ENCODE results near the gene CALML5. TPM values are rescaled to one million over a fixed set of nuclear protein-coding genes. Genes with fewer than 3 reads are reported as not detected.

Gene CALML5
- total RNA-seq, 1 donor: not detected

DNA sequence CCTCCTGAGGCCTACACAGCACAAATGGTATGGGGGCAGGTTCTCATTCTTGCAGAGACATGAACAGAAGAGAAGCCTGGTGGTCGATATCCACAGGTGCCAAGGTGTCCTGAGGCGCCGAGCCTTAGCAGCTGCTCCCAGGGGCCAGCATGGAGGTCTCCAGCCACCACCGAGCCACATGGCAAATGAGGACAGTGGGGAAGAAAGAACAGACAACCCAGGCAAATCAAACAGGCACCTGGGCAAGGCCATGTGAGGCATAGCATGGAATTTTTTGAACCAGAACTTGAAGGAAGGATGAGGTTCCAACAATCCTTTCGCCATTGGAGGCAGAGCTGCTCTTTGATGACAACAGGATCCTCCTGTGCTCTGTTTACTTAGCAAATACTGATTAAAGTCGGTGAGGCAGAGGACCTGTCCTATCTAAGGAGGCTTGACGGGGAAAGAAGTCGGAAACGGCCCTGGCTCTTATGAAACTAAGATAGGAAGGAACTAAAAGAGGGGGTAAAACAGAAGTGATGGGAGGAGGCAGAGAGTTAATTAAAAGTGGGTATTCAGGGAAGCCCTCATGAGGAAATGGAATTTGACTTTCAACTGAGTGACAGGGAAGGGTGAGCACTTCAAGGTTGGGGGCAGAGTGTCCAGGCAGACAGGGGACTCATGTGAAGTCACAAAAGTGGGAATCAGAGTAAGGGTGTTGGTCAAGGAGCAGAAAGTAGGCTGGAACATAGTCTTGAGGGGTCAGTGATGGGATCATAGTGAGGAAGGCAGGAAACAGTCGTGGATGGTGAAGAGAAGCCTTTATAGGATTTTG is 16.8 kb upstream of the CALML5 start:
- DNase-seq (ENCODE audit: low read depth): no peak
- H3K4me3 ChIP-seq (ENCODE audit: low read depth, low read length): no peak overlapping the region
- no peak for TF ChIP-seq CTCF (IDR thresholded peaks at IDR 0.05; ENCODE audit: insufficient read depth, low read depth, low read length)

DNA sequence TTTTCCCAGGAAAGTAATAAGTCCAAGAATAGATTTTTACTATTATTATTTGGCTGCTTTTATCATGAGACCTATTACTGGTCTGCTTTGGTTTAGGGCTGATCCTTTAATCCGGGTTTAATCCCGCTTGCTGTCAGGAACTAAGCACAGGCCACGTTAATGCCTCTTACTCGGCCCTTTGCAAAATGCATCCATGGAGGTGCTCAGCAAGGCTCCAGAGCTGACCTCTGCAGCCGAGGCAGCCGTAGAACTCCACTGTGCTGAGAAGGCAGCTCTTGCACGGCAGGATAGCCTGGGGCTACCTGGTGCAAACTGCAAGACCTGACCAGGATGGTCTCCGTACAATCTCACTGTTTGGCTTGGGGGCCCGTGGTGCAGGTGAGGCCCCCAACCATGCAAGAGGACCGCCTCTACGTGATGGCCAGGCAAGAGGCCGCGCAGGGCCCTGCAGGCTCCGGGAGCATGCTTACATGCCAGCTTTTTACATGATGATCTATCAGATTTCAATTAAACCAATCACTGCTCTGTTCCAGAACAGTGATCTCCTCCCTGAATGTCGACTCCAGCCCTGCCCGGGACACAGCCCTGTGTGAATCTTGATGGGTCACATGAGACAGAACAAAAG is 15.0 kb upstream of the CALML5 start:
- no peak for TF ChIP-seq CTCF (IDR thresholded peaks at IDR 0.05; ENCODE audit: insufficient read depth, low read depth, low read length)
- H3K4me3 ChIP-seq (ENCODE audit: low read depth, low read length): no peak overlapping the region
- DNase-seq (ENCODE audit: low read depth): peak; percentile 92

DNA sequence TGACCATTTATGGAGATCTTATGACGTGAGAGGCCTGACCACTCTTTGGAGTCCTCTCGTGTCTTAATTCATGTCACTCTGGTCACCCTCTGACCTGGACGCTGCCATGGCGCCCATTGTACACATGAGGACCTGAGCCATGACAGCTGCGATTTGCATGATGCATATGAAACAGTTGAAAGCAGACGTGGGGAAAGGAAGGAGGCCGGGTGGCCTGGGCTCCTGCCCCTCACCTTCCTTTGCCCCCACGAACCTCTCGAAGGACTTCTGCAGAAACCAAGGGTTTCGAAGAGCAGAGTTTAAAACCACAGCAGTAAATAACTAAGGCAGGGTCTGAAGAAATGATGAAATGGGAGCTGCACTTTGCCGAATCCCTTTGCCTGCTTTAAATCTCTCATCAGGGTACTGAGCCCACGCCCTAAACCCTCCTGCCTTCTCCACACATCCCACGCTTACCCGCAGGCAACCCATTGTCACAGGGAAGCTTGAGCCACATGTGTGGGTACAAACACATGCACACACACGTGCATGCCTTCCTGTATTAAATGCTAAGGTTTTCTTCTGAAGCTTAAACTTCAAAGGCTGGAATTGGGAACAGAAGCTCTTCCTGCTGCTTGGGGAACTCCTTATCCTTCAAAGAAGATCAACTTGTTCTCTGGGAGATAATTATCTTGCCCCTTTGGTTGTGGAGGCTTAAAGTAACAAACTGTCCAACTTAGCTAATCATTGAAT is 13.7 kb upstream of the CALML5 start:
- peak; percentile 44 for DNase-seq (ENCODE audit: low read depth)
- no peak overlapping the region for H3K4me3 ChIP-seq (ENCODE audit: low read depth, low read length)
- no peak for TF ChIP-seq CTCF (IDR thresholded peaks at IDR 0.05; ENCODE audit: insufficient read depth, low read depth, low read length)

DNA sequence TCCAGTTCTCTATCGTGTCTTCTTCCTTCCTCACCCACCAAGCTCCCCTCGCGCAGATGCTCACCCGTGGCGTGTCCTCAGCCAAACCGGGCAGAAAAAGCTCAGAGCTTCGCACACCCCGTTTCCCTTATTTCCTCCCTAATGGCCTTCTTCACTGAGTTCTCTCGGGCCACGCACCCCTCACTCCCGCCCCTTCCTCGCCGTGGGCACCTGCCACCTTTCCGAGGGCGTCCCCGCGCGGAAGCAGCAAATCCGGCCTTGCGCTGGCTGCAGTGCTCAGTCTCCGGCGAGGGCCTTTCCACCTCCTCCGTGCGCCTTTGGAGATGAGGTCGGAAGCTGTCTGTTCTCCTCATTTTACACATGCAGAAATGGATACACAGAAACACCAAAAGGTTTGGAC is 13.0 kb upstream of the CALML5 start:
- no peak for TF ChIP-seq CTCF (IDR thresholded peaks at IDR 0.05; ENCODE audit: insufficient read depth, low read depth, low read length)
- no peak for DNase-seq (ENCODE audit: low read depth)
- no peak overlapping the region for H3K4me3 ChIP-seq (ENCODE audit: low read depth, low read length)

DNA sequence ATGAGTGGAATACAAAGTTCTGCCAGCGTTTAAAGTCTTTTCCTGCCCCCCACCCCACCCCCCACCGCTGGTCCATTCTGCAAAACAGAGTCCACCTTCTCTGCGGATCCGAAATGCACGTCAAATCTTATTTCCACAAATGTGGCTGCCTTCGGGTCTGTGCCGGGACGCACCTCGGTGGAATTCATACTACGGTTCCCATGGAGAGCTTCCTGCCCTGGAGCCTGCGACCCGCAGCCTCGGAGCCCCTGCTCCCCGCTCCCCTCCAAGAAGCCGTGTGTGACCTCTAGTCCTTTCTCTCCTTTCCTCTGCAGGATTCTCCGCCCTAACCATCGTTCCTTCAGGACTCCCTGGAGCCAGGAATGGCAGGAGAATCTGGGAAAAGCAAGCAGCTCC is 12.5 kb upstream of the CALML5 start:
- no peak for DNase-seq (ENCODE audit: low read depth)
- no peak overlapping the region for H3K4me3 ChIP-seq (ENCODE audit: low read depth, low read length)
- no peak for TF ChIP-seq CTCF (IDR thresholded peaks at IDR 0.05; ENCODE audit: insufficient read depth, low read depth, low read length)

GRCh38 chr10:5511231-5511884 is 12.0 kb upstream of the CALML5 start:
- no peak overlapping the region for H3K4me3 ChIP-seq (ENCODE audit: low read depth, low read length)
- DNase-seq (ENCODE audit: low read depth): no peak
- TF ChIP-seq CTCF (IDR thresholded peaks at IDR 0.05; ENCODE audit: insufficient read depth, low read depth, low read length): no peak
